GM12873 (cell line): ENCODE data around the gene LY6G6C.

Source experiments
- TF ChIP-seq, protein P1 (sequence below): IDR thresholded peaks from 2 replicates; pipeline ENCODE4 v1.5.1; 2012; ENCODE audit warnings: low read depth, mild to moderate bottlenecking, moderate library complexity, low read length, control low read depth; ENCODE audit not compliant: insufficient read depth; ENCODE audit errors: missing control alignments

The LY6G6C gene

DNA sequence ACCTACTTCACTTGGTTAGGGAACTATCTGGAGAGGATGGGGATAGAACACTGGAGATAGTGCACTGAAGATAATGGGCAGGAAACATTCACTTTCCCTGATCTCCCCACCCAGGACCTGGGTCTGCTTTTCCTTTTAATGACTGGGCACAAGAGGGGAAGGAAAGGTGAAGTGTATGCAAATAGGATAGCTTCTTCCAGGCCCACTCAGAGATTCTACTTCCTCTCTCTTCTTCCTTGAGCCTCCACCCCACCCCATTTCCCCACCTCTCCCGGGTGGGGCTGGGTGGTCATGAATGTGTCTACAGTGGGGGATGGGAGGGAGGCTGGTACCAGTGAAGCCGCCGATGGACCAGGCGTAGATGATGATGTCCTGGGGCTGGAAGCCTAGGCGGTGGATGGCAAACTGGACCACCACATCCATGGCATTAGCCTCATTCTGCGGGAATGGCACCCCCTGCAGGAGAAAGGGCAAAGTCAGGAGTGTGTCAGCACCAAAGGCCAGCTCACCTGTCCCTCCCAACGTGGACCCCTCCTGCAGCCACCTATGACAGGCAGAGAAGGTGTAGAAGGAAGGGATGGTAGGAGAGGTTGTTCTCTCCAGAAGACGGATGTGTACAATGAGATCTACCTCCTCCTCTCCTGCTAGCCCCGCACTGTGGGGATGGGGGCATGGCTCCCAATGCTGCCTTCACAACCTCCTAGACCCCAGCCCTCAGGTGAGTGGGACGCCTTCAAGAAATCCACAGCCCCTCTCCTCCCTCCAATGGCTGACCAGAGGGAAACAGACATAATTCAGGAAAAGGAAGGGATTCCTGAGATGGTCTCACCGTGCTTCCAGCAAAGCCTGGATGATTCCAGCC is 32.1 kb downstream of the LY6G6C start:
- TF ChIP-seq, protein P1, sequence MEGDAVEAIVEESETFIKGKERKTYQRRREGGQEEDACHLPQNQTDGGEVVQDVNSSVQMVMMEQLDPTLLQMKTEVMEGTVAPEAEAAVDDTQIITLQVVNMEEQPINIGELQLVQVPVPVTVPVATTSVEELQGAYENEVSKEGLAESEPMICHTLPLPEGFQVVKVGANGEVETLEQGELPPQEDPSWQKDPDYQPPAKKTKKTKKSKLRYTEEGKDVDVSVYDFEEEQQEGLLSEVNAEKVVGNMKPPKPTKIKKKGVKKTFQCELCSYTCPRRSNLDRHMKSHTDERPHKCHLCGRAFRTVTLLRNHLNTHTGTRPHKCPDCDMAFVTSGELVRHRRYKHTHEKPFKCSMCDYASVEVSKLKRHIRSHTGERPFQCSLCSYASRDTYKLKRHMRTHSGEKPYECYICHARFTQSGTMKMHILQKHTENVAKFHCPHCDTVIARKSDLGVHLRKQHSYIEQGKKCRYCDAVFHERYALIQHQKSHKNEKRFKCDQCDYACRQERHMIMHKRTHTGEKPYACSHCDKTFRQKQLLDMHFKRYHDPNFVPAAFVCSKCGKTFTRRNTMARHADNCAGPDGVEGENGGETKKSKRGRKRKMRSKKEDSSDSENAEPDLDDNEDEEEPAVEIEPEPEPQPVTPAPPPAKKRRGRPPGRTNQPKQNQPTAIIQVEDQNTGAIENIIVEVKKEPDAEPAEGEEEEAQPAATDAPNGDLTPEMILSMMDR, result peak; percentile 58

DNA sequence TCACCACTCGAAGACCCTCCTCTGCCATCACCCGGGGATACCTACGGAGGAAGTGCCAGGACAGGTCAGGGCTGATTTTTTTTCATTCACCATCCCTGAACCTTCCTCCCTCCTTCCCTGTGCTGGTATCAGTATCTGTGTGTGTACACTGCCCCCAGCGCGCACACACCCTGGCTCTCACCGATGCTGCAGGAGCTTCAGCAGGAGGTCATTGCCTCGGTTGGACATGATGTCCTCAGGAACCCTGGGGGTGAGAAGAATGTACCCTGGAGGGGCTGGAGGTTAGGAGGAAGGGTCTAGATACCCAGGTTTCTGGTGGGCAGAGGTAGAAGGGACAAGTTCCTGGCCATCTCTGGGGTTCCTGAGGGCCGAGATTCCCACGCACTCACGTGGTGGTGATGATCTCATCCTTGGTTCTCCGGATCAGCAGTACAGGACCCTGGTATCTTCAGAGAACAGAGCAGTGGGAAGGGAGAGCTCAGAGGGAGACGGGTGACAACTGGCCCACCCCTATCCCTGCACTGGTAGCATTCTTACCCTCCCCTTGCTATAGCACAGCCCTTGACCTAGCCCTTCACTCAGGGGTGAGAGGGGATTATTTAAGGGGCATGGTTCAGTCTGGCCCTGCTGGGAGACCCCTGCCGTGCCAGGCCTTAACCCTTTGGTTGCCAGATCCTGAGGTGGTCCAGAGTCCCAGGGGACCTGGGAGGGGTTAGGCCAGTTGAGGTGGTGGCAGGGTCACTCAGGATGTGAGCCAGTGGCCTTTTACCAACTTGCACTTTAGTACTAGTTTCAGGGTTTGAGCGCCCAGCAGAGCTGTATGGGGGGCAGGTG is 33.5 kb downstream of the LY6G6C start:
- TF ChIP-seq, protein P1, result no peak

DNA sequence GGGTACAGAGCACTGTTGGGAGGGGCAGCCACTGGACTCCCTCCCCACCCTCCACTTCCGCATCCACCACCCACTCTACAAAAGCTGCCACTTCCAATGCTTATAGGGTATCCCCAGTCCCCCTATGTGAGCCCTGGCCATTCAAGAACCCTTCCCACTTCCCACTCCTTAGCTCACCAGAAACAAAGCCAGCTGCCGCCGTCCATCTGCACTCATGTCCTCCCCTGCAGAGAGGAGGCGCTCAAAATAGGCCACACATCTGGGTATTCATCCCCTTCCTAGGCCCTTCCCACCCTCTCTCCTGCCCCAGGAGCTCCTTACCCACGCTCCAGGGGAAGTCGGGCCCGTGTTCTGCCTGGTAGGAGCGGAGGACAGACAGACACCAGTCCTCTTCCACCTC is 34.2 kb downstream of the LY6G6C start:
- TF ChIP-seq, protein P1, result no peak

DNA sequence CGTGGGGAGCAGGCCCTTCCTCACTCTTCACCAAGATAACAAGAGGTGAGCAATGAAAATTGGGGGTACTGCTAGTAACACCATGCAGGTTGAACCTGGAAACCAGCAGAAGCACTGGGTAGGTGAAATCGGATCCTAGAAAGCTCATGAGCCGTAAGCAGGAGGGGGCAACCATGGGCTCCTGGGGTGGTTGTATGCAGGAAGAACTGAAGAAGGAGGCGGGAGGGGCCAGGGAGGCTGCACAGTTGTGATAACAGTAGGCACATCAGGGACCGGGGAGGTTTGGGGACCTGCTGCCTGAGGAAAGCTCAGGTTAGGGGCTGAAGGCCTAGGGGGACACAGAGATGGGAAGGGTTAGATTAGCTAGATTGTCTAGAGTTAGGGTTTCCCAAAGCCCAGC is 35.1 kb downstream of the LY6G6C start:
- TF ChIP-seq, protein P1, result no peak

DNA sequence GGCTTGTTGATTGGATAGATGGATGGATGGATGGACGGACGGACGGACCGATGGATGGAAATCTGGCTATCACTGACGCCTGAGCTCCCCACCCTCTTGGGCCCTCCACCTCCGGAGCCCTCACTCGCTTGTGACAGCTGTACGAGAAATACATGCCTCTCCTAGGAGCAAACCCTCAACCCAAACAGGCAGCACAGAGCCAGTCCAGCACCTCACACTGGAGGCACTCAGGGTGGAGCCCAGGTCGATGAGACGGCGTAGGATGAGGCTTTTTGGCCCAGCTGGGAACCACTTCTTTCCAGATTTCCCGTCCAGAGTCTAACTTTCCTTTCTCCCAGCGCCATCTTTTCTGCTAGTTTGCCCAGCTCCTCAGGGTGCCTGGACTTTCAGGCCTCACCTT is 38.0 kb downstream of the LY6G6C start:
- TF ChIP-seq, protein P1, result no peak

DNA sequence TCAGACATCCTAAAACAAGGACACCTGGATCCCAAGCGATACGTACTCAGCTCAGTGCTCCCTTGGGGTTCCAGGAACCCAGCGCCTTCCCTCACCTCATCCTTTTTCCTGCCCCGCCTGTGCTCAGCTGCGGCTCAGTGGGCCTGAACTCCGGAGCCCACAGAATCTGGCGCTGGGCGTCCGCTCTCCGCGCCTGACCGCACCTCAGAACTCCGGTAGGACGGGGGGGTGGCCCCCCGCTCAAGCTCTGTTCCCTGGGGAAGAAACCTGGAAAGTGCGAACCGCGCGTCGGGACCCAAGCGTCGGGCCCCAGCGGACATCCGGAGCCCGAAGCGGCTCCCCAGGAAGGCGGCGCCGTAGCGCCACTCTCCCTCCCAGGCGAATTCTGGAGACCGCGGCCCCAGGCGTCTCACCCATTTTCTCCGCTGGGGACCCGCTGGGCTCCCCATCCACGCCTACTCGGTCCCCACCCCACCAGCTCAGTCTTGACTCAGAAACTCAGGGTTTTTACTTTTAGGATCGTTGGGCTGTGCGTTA is 40.3 kb downstream of the LY6G6C start:
- TF ChIP-seq, protein P1, result peak; percentile 26
